Endodermal cell (in vitro differentiated cells): ENCODE measurements around the gene PNPLA8. TPM values are rescaled to one million over a fixed set of nuclear protein-coding genes. Genes with fewer than 3 reads are reported as not detected.
A peak's percentile ranks its signal among the peaks of the same experiment; 100 is the strongest.

Source experiments
- DNase-seq: peaks from one replicate; pipeline ENCODE4 v3.0.0-alpha.2; 2017
- H3K27ac ChIP-seq: 2 replicates; pipeline ENCODE4 v1.5.1; 2013; ENCODE audit warnings: mild to moderate bottlenecking, low read depth, low read length, moderate library complexity
- H3K27me3 ChIP-seq: 2 replicates; pipeline ENCODE4 v1.6.1; 2013; ENCODE audit warnings: mild to moderate bottlenecking, low read length, moderate library complexity; ENCODE audit not compliant: insufficient read depth, control insufficient read depth, poor library complexity, severe bottlenecking
- H3K36me3 ChIP-seq: 2 replicates; pipeline ENCODE4 v1.7.0; 2013; ENCODE audit warnings: mild to moderate bottlenecking, low read length, moderate library complexity; ENCODE audit not compliant: control insufficient read depth, insufficient read depth
- H3K4me1 ChIP-seq: one replicate; pipeline ENCODE4 v1.7.0; 2013; ENCODE audit warnings: low read length; ENCODE audit not compliant: control insufficient read depth, insufficient read depth
- H3K4me3 ChIP-seq: 2 replicates; pipeline ENCODE4 v1.5.1; 2013; ENCODE audit warnings: mild to moderate bottlenecking, low read length, moderate library complexity
- H3K9ac ChIP-seq: 2 replicates; pipeline ENCODE4 v1.6.1; 2013; ENCODE audit warnings: mild to moderate bottlenecking, low read length, moderate library complexity; ENCODE audit not compliant: poor library complexity, severe bottlenecking; ENCODE audit errors: extremely low read depth
- H3K9me3 ChIP-seq: 2 replicates; pipeline ENCODE4 v1.6.1; 2013; ENCODE audit warnings: mild to moderate bottlenecking, low read length, moderate library complexity; ENCODE audit not compliant: control insufficient read depth
- H3K27ac Mint-ChIP-seq: 2 replicates; pipeline ENCODE4 v1.8.0; 2020; ENCODE audit warnings: mixed read lengths
- H3K27me3 Mint-ChIP-seq: 2 replicates; pipeline ENCODE4 v1.8.0; 2021; ENCODE audit warnings: mild to moderate bottlenecking, mixed read lengths; ENCODE audit not compliant: insufficient read depth
- H3K36me3 Mint-ChIP-seq: 2 replicates; pipeline ENCODE4 v1.8.0; 2020; ENCODE audit warnings: low read depth, mixed read lengths
- H3K4me1 Mint-ChIP-seq: 2 replicates; pipeline ENCODE4 v1.8.0; 2020; ENCODE audit warnings: mixed read lengths
- H3K4me3 Mint-ChIP-seq: 2 replicates; pipeline ENCODE4 v1.8.0; 2020; ENCODE audit warnings: mild to moderate bottlenecking, moderate library complexity, mixed read lengths
- H3K9me3 Mint-ChIP-seq: 2 replicates; pipeline ENCODE4 v1.8.0; 2020; ENCODE audit warnings: mild to moderate bottlenecking, mixed read lengths
- CTCF ChIP-seq: fragments of 200-600 bp; sonication (generic); conservative IDR thresholded peaks from 2 replicates; pipeline ENCODE4 v1.5.0; 2021; ENCODE audit warnings: antibody characterized with exemption, mild to moderate bottlenecking
- WGBS, 2 experiments: methylation state at CpG; one replicate each; pipeline versions ENCODE4 v1.1.5 to v1.1.7; 2013; ENCODE audit warnings: missing lambda C conversion rate in 2 of 2, mixed read lengths in 1 of 2; ENCODE audit not compliant: insufficient coverage in 1 of 2, insufficient read length in 1 of 2; 5-methylcytosine and 5-hydroxymethylcytosine counted together
- long read RNA-seq, 4 experiments: library from polyadenylated mRNA in 2 of 4; library from RNA in 1 of 4; library from capped mRNA in 1 of 4; stranded (forward) in 3 of 4; unstranded in 1 of 4; transcript quantifications; one replicate each; pipeline ENCODE4 v2.0.0, GENCODE V29; 2020 to 2021; ENCODE audit warnings: inconsistent platforms in 1 of 4
- polyA plus RNA-seq, 2 experiments: library from polyadenylated mRNA; stranded (reverse); fragments of 50-300 nt; gene quantifications; one replicate each; pipeline ENCODE4 v1.2.3, GENCODE V29; 2013
- total RNA-seq, 2 donors: library from RNA; stranded (reverse); fragmentation: NEBNext Ultra II Directional in 1 of 2; extraction: Animal tissue kit (Norgen Biotek cat#: 25700) in 1 of 2; gene quantifications; 2 replicates in 1 of 2; 3 replicates in 1 of 2; pipeline ENCODE4 v1.2.1, GENCODE V29; 2021

The PNPLA8 gene
- total RNA-seq = 10 to 100 TPM; 15.9 to 20.1 TPM
- polyA plus RNA-seq (2013, experiment 1 of 2) = 20.2 TPM
- polyA plus RNA-seq (2013, experiment 2 of 2) = 21.4 TPM
- long read RNA-seq, experiment 1, partial matches to known transcripts = 4 of 9 reads
- long read RNA-seq, experiment 1, other reads (novel, unspliced or antisense) = 1 of 9 reads
- long read RNA-seq, experiment 2, transcript PNPLA8-206 (10 exons, 3,462 nt) = minor isoform, 9 of 30 reads
- long read RNA-seq, experiment 2, transcript PNPLA8-201 (11 exons, 3,490 nt) = major isoform, 13 of 30 reads
- long read RNA-seq, experiment 2, partial matches to known transcripts = 0 of 30 reads
- long read RNA-seq, experiment 2, other reads (novel, unspliced or antisense) = 6 of 30 reads
- long read RNA-seq, experiment 3, transcript PNPLA8-201 (11 exons, 3,490 nt) = major isoform, 40 of 97 reads
- long read RNA-seq, experiment 3, transcript PNPLA8-206 (10 exons, 3,462 nt) = minor isoform, 27 of 97 reads
- long read RNA-seq, experiment 3, partial matches to known transcripts = 7 of 97 reads
- long read RNA-seq, experiment 3, other reads (novel, unspliced or antisense) = 23 of 97 reads
- long read RNA-seq, experiment 4, transcript PNPLA8-201 (11 exons, 3,490 nt) = major isoform, 7 of 20 reads
- long read RNA-seq, experiment 4, transcript PNPLA8-206 (10 exons, 3,462 nt) = minor isoform, 6 of 20 reads
- long read RNA-seq, experiment 4, partial matches to known transcripts = 5 of 20 reads
- long read RNA-seq, experiment 4, other reads (novel, unspliced or antisense) = 2 of 20 reads

GRCh38 chr7:108525985-108526767, at the start of gene PNPLA8:
TSS of gene PNPLA8 (minus strand) at chr7:108526135. CDS start at chr7:108515491, 10,644 bp downstream.
- Mint-ChIP-seq H3K27ac (peak within 1 kb of the TSS; percentile 98), H3K36me3 (no peaks in the 10 kb centered on the region), H3K9me3 (no peaks in the 10 kb centered on the region), H3K4me1 (peaks cover 33% of the 10 kb centered on the region), H3K27me3 (peaks cover 2% of the 10 kb centered on the region), H3K4me3 (peak within 1 kb of the TSS; percentile 92)
- DNase-seq = peak; percentile 100
- H3K9me3 ChIP-seq = no peaks in the 10 kb centered on the region
- H3K27ac ChIP-seq = peak within 1 kb of the TSS; percentile 94
- TF ChIP-seq CTCF = no peak
- H3K27me3 ChIP-seq = peaks cover 11% of the 10 kb centered on the region
- H3K36me3 ChIP-seq = peaks cover 3% of the 10 kb centered on the region
- 0% methylated on average over 23 to 64 of the region's 64 CpGs for WGBS, 2 experiments
- peak within 1 kb of the TSS; percentile 82 for H3K4me3 ChIP-seq
- H3K9ac ChIP-seq = peak within 1 kb of the TSS; percentile 73
- H3K4me1 ChIP-seq = peaks cover 10% of the 10 kb centered on the region

- Mint-ChIP-seq H3K4me3 (no peak overlapping the region), H3K27me3 (no peaks in the 10 kb centered on the region), H3K4me1 (peaks cover 10% of the 10 kb centered on the region), H3K9me3 (peaks cover 9% of the 10 kb centered on the region), H3K27ac (no peak overlapping the region), H3K36me3 (peaks cover 56% of the 10 kb centered on the region)
- Histone ChIP-seq H3K27me3 (no peaks in the 10 kb centered on the region), H3K4me1 (no peaks in the 10 kb centered on the region), H3K36me3 (peaks cover 54% of the 10 kb centered on the region), H3K9me3 (peaks cover 24% of the 10 kb centered on the region), H3K27ac (no peak overlapping the region), H3K9ac (no peak overlapping the region), H3K4me3 (no peak overlapping the region)
- DNase-seq = no peak
- TF ChIP-seq CTCF = no peak
- 85 to 100% methylated on average over 1 to 2 of the region's 2 CpGs for WGBS, 2 experiments
Observed at GRCh38 chr7:108575156-108575555, 49.2 kb upstream of the PNPLA8 start.

GRCh38 chr7:108572480-108572879, 46.5 kb upstream of the PNPLA8 start:
- peak overlapping the region; percentile 27 for H3K4me3 ChIP-seq
- H3K4me1 Mint-ChIP-seq = peaks cover 18% of the 10 kb centered on the region
- H3K4me3 Mint-ChIP-seq = no peak overlapping the region
- H3K36me3 ChIP-seq = peaks cover 39% of the 10 kb centered on the region
- H3K9me3 Mint-ChIP-seq = no peaks in the 10 kb centered on the region
- no peak overlapping the region for H3K9ac ChIP-seq
- no peak for TF ChIP-seq CTCF
- H3K4me1 ChIP-seq = peaks cover 4% of the 10 kb centered on the region
- no peaks in the 10 kb centered on the region for H3K9me3 ChIP-seq
- no peaks in the 10 kb centered on the region for H3K27me3 Mint-ChIP-seq
- H3K27me3 ChIP-seq = no peaks in the 10 kb centered on the region
- H3K27ac Mint-ChIP-seq = no peak overlapping the region
- peaks cover 35% of the 10 kb centered on the region for H3K36me3 Mint-ChIP-seq
- no peak for DNase-seq
- no peak overlapping the region for H3K27ac ChIP-seq
- 94% methylated on average over 1 of the region's 2 CpGs; no CpG with 5 or more reads in 1 of the 2 experiments for WGBS, 2 experiments
